Fibroblast of villous mesenchyme (primary cell): Measurements from ENCODE around the gene FHL1. TPM values are rescaled to one million over a fixed set of nuclear protein-coding genes. Genes with fewer than 3 reads are reported as not detected.

Experiments
- DNase-seq: peaks from one replicate; pipeline ENCODE4 v3.0.0-alpha.2; 2010; ENCODE audit warnings: low read depth
- H3K4me3 ChIP-seq: 2 replicates; pipeline ENCODE4 v1.5.1; 2011; ENCODE audit warnings: low read depth, mild to moderate bottlenecking, low read length
- CTCF ChIP-seq: IDR thresholded peaks from 2 replicates; pipeline ENCODE4 v1.5.1; 2012; ENCODE audit warnings: low read depth, mild to moderate bottlenecking, low read length; ENCODE audit not compliant: insufficient read depth
- total RNA-seq: library from RNA; depleted of rRNA; stranded (reverse); fragments of >200 nt; gene quantifications from 2 replicates; pipeline ENCODE4 v1.2.3, GENCODE V29; 2012

FHL1 gene
- total RNA-seq, 1 donor = 104 TPM

DNA sequence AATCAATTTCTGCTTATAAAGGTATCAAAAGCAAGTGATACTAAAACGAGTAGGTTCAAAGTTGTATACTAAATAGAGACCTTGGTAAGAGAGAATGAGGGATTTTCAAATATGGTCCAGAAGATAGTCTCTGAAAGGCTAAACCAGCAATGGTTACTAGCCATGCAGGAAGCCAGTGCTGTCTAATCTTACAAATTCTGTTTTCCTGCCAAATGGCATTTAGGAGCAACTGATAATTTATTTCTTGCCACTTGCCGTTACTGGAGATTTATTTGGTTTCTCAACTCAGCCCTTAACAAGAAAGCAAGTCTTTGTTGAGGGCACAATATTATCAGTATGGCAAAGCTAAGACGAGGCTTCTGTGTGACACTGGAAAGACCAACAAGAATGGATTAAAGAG lies 56.6 kb downstream of the FHL1 start:
- no peak overlapping the region for H3K4me3 ChIP-seq
- DNase-seq = no peak
- TF ChIP-seq CTCF = no peak

DNA sequence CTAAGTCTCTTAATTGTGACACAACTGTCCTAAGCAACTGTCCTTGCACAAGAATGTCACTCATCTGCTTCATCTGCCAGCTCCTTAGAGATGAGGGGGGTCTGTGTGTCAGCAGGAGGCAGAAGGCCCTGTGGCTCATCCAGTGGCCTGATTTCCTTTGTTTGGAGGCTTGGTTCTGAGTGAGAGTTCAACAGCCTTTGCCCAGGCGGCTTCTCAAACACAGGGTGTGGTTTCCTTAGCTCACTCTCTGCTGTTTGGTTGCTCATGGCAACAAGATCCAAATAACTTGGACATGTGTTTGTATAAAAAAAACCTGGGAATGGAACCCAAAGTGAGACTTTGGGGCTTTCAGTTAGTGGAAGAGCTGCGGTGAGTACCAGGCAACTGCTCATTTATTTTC lies 57.2 kb downstream of the FHL1 start:
- H3K4me3 ChIP-seq = no peak overlapping the region
- no peak for TF ChIP-seq CTCF
- peak; percentile 74 for DNase-seq

DNA sequence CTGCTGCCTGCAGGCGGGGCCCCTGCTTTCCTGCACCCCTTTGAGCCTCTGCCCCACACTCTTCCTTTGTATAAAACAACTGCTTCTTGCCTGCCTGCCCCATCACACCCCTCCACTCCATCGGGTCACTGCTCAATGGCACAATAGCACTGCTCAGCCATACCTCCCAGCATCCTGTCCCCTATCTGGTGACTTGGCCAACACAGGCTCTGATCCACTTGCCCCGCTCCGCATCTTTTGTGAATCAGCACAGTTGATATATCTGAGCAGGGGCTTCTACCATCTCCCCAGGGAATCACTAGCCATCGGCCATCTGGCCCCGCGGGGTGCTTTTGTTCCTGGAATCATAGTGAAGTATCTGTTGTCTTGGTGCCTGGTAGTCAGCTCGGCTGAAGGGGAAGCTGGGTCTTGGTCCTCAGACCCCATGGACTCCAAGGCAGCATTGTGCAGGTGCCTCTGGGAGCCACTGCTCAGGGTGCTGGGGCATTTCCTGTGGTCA lies 58.6 kb downstream of the FHL1 start:
- H3K4me3 ChIP-seq = no peak overlapping the region
- no peak for TF ChIP-seq CTCF
- no peak for DNase-seq

DNA sequence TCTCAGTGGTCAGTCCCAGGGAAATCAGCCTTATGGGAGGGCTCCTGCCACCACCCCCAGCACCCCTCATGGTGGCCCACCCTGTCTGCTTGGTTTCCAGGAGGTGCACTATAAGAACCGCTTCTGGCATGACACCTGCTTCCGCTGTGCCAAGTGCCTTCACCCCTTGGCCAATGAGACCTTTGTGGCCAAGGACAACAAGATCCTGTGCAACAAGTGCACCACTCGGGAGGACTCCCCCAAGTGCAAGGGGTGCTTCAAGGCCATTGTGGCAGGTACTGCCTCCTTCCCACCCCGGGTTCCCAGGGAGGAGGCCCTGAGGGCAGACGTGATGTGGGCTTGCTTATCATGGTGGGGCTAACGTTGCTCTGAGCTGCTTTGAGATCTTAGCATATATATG lies 59.6 kb downstream of the FHL1 start:
- no peak for DNase-seq
- TF ChIP-seq CTCF = no peak
- H3K4me3 ChIP-seq = no peak overlapping the region

DNA sequence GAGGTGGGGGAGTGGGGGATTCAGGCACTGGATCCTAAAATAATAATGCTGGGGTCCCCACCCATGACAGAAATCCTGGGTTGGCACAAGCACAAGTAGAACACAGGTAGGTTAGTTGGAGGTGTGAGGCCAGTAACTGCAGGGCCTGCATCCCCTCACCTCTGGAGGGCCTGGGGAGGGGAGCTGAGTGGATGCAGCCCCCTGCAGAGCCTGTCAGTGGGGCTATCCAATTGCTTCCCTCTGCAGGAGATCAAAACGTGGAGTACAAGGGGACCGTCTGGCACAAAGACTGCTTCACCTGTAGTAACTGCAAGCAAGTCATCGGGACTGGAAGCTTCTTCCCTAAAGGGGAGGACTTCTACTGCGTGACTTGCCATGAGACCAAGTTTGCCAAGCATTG lies 60.2 kb downstream of the FHL1 start:
- no peak for DNase-seq
- TF ChIP-seq CTCF = no peak

DNA sequence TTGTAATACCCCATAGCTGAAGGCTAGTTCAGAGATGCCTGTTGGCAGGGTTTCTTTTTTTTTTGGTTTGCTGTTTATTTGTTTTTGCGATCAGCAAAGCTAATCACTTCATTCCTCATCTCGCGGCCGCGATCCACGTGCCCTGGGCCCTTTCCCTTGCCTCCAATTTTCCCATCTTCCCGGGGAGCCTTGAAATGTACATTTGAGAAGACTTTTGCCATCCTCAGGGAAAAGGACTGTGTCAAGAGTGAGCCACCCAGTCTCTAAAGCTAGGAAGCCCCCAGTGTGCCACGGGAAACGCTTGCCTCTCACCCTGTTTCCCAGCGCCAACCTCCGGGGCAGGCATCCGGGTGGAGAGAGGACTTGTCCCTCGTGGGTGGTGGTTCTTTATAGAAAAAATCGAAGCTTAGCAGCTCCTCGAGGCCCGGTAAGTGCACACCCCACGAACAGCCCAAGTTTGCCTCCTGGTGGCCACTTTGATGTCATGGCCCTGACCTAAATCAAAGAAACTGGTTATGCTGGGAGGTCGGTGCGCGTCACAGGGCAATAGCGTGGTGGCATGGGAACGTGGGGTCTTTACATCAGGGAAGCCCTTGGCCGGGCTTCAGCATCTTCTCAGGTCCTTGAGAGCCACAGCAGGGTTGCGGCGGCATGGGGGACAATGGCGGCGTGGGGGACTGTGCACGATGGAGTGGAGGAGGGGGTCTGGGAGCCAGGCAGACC lies 61.8 kb downstream of the FHL1 start:
- peak; percentile 69 for DNase-seq
- peak; percentile 61 for TF ChIP-seq CTCF
- no peak overlapping the region for H3K4me3 ChIP-seq

More for the DNA sequence above, 60.2 kb downstream of the FHL1 start:
- H3K4me3 ChIP-seq = no peak overlapping the region

GRCh38 chrX:136209751-136210150 lies 62.4 kb downstream of the FHL1 start:
- no peak for DNase-seq
- no peak for TF ChIP-seq CTCF
- H3K4me3 ChIP-seq = no peak overlapping the region
